WTC11 (cell line): ENCODE data around the gene NANOGP8.

ENCODE experiments used
- CREB1 ChIP-seq: sonication (generic); formaldehyde crosslinking; IDR thresholded peaks from 2 replicates; pipeline ENCODE4 v1.8.0; 2023; ENCODE audit warnings: mild to moderate bottlenecking, missing genetic modification reagents
- CTCF ChIP-seq: fragments of 200-600 bp; IDR thresholded peaks from 2 replicates; pipeline ENCODE4 v1.8.0; 2022; ENCODE audit warnings: antibody characterized with exemption
- NFE2L1 ChIP-seq: sonication (generic); formaldehyde crosslinking; IDR thresholded peaks from 2 replicates; pipeline ENCODE4 v1.8.1; 2023; ENCODE audit warnings: missing genetic modification reagents

DNA sequence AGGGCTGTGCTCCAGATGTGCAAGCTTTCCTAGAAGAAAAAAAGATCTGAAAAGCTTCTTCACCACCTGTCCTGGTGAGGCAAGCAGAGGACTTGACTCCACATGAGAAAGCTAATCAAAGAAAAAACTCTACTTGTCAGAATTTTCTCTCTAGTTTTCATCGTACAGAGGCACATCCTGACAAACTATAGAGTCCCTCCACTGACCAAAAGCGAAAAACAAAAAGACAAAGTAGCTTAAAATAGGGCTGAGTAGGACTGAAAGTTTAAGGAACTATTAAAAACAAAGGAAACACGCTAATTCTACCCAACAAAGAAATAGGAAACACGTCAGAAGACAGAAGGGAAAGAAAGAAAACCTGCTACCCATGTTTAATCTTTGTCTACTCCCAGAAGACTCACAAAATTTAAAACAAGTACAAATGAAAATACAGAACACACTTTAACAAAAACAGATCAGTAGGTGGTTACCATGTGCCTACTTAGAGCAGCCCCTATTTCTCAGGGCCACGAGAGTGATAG lies 26.5 kb downstream of the NANOGP8 start:
- no peak for TF ChIP-seq CREB1 (CRISPR knock-in tag)
- no peak for TF ChIP-seq NFE2L1
- TF ChIP-seq CTCF, result no peak
